Raji (cell line): ENCODE measurements around the gene B4GAT1.

Experiments
- POLR2A ChIP-seq: IDR thresholded peaks from 2 replicates; pipeline ENCODE4 v1.6.1; 2011; ENCODE audit warnings: low read depth, low read length, control low read depth; ENCODE audit not compliant: insufficient read depth

The B4GAT1 gene

DNA sequence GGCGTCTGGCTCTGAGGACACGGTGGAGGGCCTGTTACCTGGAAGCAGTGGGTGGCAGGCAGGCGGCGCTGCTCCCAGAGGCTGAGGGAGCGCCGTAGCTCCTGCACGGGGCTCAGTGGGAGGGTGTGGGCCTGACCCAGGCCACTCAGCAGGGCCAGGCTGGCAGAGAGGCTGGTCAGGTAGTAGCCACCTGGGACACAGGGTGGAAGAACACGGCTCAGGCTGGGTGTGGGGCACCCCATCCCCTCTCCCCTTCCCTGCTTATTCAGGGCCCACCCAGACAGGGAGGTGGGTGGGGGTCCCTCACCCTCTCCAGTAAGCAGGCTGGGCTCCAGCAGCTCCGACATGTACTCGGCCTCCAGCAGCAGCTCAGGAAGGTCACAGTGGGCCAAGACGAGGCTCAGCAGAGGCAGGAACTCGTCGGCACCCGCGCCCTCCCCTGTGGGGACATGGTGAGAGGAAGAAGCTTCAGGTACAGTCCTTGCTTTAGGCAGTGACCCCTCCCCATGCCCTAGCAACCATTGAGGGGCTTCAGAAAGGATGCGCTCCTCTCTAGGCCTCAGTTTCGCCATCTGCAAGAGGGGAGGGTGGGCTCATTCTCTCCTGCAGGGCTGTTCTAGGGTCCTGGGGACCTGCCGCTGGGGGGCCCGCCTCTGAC, 14.1 kb downstream of the B4GAT1 start:
- TF ChIP-seq POLR2A: no peak

DNA sequence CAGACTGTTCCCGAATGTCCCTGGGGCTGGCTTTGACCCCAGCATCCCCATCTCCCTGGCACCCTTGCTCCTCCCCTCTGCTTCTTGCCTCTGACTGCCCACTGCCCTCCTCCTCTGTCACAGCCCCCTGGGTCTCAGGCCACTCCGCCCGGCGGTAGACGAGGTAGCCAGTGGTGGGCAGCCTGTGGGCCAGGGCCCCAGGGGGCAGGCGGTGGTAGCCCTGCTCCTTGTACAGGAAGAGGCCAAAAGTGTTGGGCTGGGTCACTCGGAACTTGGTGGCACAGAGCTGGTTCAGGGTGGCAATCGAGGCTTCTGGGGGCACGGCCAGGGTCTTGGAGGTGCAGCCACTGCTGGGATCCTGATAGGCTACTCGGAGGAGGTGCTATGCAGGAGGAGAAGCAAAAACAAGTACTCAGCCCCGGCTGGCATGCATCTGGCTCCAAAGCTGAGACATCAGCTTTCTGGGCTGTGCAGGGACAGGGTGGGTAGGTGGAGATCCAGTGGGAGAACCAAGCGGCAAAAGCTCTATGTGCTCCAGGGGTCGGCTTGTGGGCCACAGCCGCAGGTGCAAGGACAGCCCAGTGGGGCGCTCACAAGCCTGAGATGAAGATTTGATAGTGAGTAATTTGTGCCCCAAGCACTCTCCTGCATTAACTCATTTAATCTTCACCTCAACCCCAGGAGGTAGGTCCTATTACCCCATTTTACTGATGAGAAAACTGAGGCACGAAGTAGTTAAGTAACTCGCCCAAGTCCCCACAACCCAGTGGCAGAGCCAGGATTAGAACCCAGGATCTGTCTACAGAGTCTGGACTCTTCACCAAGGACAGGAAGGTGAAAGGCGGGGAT, 14.8 kb downstream of the B4GAT1 start:
- TF ChIP-seq POLR2A: no peak

DNA sequence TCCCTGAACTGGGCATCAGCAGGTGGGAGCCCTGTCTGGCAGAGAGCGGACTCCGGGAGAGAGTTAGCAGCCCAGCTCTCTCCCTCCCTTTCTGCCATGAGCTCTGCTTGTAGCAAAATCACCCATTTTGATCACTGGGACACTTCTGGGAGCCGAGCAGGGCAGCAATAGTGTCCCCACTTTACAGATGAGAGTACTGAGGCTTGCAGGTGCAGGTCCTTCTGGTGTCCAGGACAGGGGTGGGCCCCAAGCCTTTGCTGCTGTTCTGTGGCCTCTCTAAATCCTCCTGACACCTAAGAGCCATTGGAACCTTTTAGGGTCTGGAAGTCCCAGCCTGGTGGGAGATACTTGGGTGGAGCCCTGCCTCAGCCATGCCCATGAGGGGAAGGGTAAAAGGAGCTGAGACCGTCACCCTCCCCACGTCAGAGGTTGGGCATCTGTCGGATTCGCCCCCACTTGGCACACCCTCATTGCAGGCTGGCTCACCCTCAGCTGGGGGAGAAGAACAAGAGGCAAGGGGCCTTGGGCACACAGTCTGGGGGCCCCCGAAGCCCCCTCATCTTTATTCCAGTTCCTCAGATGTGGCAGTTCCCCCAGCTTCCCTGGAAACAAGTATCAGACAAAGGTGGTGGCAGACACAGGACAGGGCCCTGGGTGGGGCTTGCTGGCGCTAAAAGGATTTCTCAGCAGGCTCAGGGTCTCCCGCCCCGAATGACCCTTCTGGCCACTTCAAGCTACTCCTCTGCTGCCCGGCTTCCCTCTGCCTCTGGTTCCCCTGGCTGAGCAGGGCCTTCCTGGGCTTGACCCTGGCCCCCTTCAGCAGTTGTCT, 15.7 kb downstream of the B4GAT1 start:
- no peak for TF ChIP-seq POLR2A

- no peak for TF ChIP-seq POLR2A
Observed at GRCh38 chr11:66330931-66331330, 16.5 kb downstream of the B4GAT1 start.

- TF ChIP-seq POLR2A: no peak
Observed at GRCh38 chr11:66329165-66329673, 18.2 kb downstream of the B4GAT1 start.

DNA sequence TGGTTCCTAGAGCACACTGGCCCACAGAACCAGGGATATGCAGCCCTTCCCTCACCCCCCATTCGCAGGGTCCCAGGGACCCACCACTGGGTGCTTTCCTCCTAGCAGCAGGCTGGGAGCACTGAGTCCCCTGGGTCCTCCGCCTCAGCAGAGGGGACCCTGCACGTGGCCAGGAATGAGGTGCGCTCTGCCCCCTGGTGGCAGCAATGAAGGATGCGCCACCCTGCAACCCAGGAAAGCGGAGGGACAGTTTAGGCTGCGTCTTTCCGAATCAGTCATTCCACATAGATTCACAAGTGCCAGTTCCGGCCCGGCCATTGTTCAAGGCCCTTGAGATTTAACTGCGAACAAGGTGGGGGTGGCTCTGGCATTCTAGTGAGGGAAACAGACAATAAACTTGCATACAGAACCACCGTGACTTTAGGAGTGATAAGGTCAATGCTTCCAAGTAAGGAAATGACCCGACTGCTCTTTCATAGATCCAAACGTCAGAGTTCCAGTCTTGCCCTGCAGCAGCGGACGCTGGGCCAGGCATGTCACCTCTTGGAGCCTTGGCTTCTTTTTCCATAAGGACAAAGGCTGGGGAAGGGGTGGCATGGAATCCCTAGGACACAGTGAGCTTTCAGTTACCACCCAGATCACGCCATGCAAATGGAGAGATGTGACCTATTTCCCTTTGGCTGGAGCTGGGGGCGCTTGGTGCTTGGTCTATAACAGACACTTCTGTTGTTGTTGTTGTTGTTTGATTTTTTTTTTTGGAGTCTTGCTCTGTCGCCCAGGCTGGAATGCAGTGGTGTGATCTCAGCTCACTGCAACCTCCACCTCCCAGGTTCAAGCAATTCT, 18.9 kb downstream of the B4GAT1 start:
- TF ChIP-seq POLR2A: peak; percentile 48

GRCh38 chr11:66328031-66328301, 19.5 kb downstream of the B4GAT1 start:
- no peak for TF ChIP-seq POLR2A

DNA sequence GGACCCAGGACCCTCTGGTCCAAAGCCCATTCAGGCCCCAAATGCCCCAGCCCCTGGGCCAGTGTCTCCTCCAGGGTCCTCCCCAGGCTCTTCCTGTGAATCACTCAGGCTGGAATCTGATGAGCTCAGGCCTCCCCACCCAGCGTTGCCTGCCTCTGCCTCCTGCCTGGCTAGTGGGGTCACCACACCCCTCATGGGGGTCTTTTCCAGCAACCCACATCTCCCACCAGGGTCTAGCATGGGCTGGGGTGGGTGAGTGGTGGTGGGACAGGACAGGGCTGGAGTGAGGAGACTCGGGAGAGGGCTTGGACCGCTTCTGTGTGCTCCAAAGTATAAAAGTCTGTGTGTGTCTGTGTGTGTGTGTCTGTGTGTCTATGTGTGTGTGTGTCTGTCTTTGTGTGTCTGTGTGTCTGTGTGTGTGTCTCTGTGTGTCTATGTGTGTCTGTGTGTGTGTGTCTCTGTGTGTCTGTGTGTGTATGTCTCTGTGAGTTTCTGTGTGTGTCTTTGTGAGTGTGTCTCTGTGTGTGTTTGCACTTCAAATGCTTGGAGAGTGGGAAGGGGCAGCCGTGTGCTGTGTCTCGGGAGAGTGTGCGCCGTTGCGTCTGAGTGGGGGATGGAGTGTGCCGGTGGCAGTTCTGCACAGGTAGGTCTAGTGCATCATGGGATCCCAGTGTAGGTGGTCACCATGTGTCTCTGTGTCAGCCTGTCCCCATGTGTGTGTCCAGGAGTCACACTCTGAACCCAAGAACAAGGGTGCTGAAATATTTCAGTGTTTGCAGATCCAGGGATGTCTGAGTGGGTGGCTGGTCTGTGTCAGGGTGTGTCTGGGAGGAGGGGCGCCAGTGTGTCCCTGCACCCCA, 20.0 kb downstream of the B4GAT1 start:
- TF ChIP-seq POLR2A: no peak

- no peak for TF ChIP-seq POLR2A
Observed at GRCh38 chr11:66326261-66327111, 20.9 kb downstream of the B4GAT1 start.

DNA sequence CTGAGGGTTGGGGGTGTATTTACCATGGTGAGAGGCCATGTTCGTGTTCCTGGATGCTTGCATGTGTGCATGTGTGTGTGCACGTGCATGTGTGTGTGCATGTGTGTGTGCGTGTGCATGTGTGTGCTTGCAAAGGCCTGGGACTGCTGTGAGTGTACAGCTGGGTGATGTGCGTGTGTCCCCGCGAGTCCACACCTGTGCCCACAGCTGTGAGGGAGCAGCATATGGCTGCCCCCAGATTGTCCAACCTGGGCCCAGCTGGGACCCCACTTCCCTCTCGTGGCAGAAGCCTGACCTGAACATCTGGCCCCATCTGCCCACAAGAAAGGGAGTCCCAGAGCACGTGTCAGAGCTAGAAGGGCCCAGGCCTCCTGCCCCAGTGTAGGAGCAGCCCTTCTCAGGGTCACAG, 22.2 kb downstream of the B4GAT1 start:
- TF ChIP-seq POLR2A: no peak

- no peak for TF ChIP-seq POLR2A
Observed at GRCh38 chr11:66324664-66325063, 22.8 kb downstream of the B4GAT1 start.

DNA sequence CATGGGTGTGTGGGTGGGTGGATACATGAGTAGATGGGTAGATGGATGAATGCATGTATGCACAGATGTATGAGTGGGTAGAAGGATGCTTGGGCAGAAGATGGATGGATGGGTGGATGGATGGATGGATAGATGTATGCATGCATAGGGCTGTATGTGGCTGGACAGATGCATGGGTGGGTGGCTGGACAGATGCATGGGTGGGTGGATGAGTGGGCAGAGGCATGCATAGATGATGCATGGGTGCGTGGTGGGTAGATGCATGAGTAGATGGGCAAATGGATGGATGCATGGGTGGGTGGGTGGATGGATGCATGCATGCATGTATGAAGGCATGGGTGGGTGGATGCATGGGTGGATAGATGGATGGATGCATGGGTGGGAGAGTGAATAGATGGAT, 23.7 kb downstream of the B4GAT1 start:
- no peak for TF ChIP-seq POLR2A
